ENCODE measurements around the gene PCDHGB6. TPM values are rescaled to one million over a fixed set of nuclear protein-coding genes. Genes with fewer than 3 reads are reported as not detected.

The PCDHGB6 gene
- total RNA-seq, 1 experiment from 2014 or later, result 0.22 TPM

- RAD21 ChIA-PET (ENCODE audit: low non-redundant PET in 1 of 2, low total read pairs in 2 of 2, uncharacterized antibody in 2 of 2, unreplicated experiment in 2 of 2), result no interaction called here
- TF ChIP-seq CTCF (IDR thresholded peaks at IDR 0.05 in 2 of 3, conservative IDR thresholded peaks at IDR 0.05 in 1 of 3; ENCODE audit: borderline replicate concordance in 1 of 3, insufficient read depth in 1 of 3, low read depth in 2 of 3, low read length in 2 of 3) (no peak), FOSL1 (IDR thresholded peaks at IDR 0.05; ENCODE audit: low read depth) (no peak), JUND (IDR thresholded peaks at IDR 0.05) (no peak), ZBTB33 (IDR thresholded peaks at IDR 0.05; ENCODE audit: extremely low read depth, insufficient replicate concordance, low read length) (no peak), ZNF274 (IDR thresholded peaks at IDR 0.05; ENCODE audit: low read depth, low read length) (no peak), SIN3A (IDR thresholded peaks at IDR 0.05; ENCODE audit: low read depth) (no peak), MAX (IDR thresholded peaks at IDR 0.05) (no peak), CEBPB (IDR thresholded peaks at IDR 0.05; ENCODE audit: low read depth) (no peak), RAD21 (IDR thresholded peaks at IDR 0.05; ENCODE audit: low read depth) (no peak), ZFX (IDR thresholded peaks at IDR 0.05) (no peak), EZH2phosphoT487 (IDR thresholded peaks at IDR 0.05; ENCODE audit: borderline replicate concordance) (no peak), EGR1 (IDR thresholded peaks at IDR 0.05; ENCODE audit: low read depth) (no peak), EZH2 (IDR thresholded peaks at IDR 0.05) (no peak), CBX3 (IDR thresholded peaks at IDR 0.05; ENCODE audit: low read depth) (no peak), ELF1 (IDR thresholded peaks at IDR 0.05; ENCODE audit: borderline replicate concordance, low read depth) (no peak), ATF3 (IDR thresholded peaks at IDR 0.05) (no peak), SRF (IDR thresholded peaks at IDR 0.05; ENCODE audit: low read depth) (no peak)
- ATAC-seq, result no peak
- Histone ChIP-seq H3K27ac (ENCODE audit: low read depth, low read length) (no peak overlapping the region), H4K20me1 (ENCODE audit: insufficient read depth) (no peaks in the 10 kb centered on the region), H3K9me3 (ENCODE audit: control insufficient read depth in 1 of 2, insufficient read depth in 1 of 2, low read depth in 1 of 2, low read length in 2 of 2) (no peaks in the 10 kb centered on the region; a peak in 1 of 4 replicates), H3K9ac (ENCODE audit: low read length) (no peak overlapping the region), H3K4me1 (ENCODE audit: control insufficient read depth in 1 of 2, insufficient read depth in 2 of 2, low read length in 2 of 2) (no peaks in the 10 kb centered on the region), H3K36me3 (ENCODE audit: control insufficient read depth in 1 of 2, insufficient read depth in 2 of 2, low read length in 2 of 2) (no peaks in the 10 kb centered on the region), H3K4me3 (replicated peaks in 1 of 2; ENCODE audit: low read depth in 1 of 2, low read length in 2 of 2) (no peak overlapping the region), H3K79me2 (ENCODE audit: insufficient read depth, low read length) (no peaks in the 10 kb centered on the region), H3K9me2 (ENCODE audit: insufficient read depth) (no peaks in the 10 kb centered on the region), H3K27me3 (ENCODE audit: insufficient read depth, low read length) (no peaks in the 10 kb centered on the region), H2AFZ (ENCODE audit: low read depth, low read length, poor library complexity, severe bottlenecking) (no peak overlapping the region), H3K4me2 (ENCODE audit: low read length) (no peak overlapping the region)
- no TSS peak for BruUV-seq (replicated peaks)
- intact Hi-C loops (cut with micrococcal nuclease), result no loop called here
- POLR2A ChIA-PET, result no interaction called here
- CTCF ChIA-PET, result no interaction called here
- DNase-seq (ENCODE audit: low read depth, low spot score), result no peak
Measured at GRCh38 chr5:141389153-141390042, 18.4 kb upstream of the PCDHGB6 start.

All from HCT116 (cell line).